ENCODE results near the gene GAS7. TPM values are rescaled to one million over a fixed set of nuclear protein-coding genes. Genes with fewer than 3 reads are reported as not detected.
A peak's percentile ranks its signal among the peaks of the same experiment; 100 is the strongest.

The GAS7 gene
- total RNA-seq, 1 donor from 2014 or later = 47.7 TPM

GRCh38 chr17:10126276-10126615, 72.2 kb downstream of the GAS7 start:
- peak overlapping the region; percentile 81 for H3K27ac Mint-ChIP-seq
- TF ChIP-seq CTCF (IDR thresholded peaks at IDR 0.05; ENCODE audit: unreplicated experiment) = no peak
- peak overlapping the region; percentile 0 for H3K4me3 Mint-ChIP-seq
- no peaks in the 10 kb centered on the region for H3K36me3 Mint-ChIP-seq
- no peaks in the 10 kb centered on the region for H3K9me3 Mint-ChIP-seq
- H3K27me3 Mint-ChIP-seq (ENCODE audit: low read depth) = no peaks in the 10 kb centered on the region
- peaks cover 65% of the 10 kb centered on the region for H3K4me1 Mint-ChIP-seq
- DNase-seq (ENCODE audit: low spot score in 2 of 2, unreplicated experiment in 2 of 2) = no peak

GRCh38 chr17:10125531-10126275, 72.7 kb downstream of the GAS7 start:
- peak overlapping the region; percentile 81 for H3K27ac Mint-ChIP-seq
- no peak for TF ChIP-seq CTCF (IDR thresholded peaks at IDR 0.05; ENCODE audit: unreplicated experiment)
- DNase-seq (ENCODE audit: low spot score in 2 of 2, unreplicated experiment in 2 of 2) = no peak
- H3K9me3 Mint-ChIP-seq = no peaks in the 10 kb centered on the region
- H3K27me3 Mint-ChIP-seq (ENCODE audit: low read depth) = no peaks in the 10 kb centered on the region
- H3K4me3 Mint-ChIP-seq = peak overlapping the region; percentile 0
- H3K36me3 Mint-ChIP-seq = no peaks in the 10 kb centered on the region
- H3K4me1 Mint-ChIP-seq = peaks cover 68% of the 10 kb centered on the region

- Mint-ChIP-seq H3K36me3 (no peaks in the 10 kb centered on the region), H3K27me3 (ENCODE audit: low read depth) (no peaks in the 10 kb centered on the region), H3K4me3 (no peak overlapping the region), H3K27ac (no peak overlapping the region), H3K4me1 (peaks cover 81% of the 10 kb centered on the region), H3K9me3 (no peaks in the 10 kb centered on the region)
- no peak for DNase-seq (ENCODE audit: low spot score in 2 of 2, unreplicated experiment in 2 of 2)
- no peak for TF ChIP-seq CTCF (IDR thresholded peaks at IDR 0.05; ENCODE audit: unreplicated experiment)
Observed at GRCh38 chr17:10123093-10123492, 75.3 kb downstream of the GAS7 start.

GRCh38 chr17:10121971-10122707, 76.3 kb downstream of the GAS7 start:
- H3K4me1 Mint-ChIP-seq = peaks cover 81% of the 10 kb centered on the region

GRCh38 chr17:10120749-10121148, 77.7 kb downstream of the GAS7 start:
- Mint-ChIP-seq H3K36me3 (peaks cover 4% of the 10 kb centered on the region), H3K4me1 (peaks cover 77% of the 10 kb centered on the region)

More at GRCh38 chr17:10121971-10122707, 76.3 kb downstream of the GAS7 start:
- Mint-ChIP-seq H3K27ac (peak overlapping the region; percentile 39), H3K9me3 (no peaks in the 10 kb centered on the region), H3K4me3 (no peak overlapping the region), H3K36me3 (no peaks in the 10 kb centered on the region), H3K27me3 (ENCODE audit: low read depth) (no peaks in the 10 kb centered on the region)
- no peak for DNase-seq (ENCODE audit: low spot score in 2 of 2, unreplicated experiment in 2 of 2)
- no peak for TF ChIP-seq CTCF (IDR thresholded peaks at IDR 0.05; ENCODE audit: unreplicated experiment)

More at GRCh38 chr17:10120749-10121148, 77.7 kb downstream of the GAS7 start:
- TF ChIP-seq CTCF (IDR thresholded peaks at IDR 0.05; ENCODE audit: unreplicated experiment) = no peak
- Mint-ChIP-seq H3K4me3 (no peak overlapping the region), H3K9me3 (peaks cover 7% of the 10 kb centered on the region), H3K27ac (no peak overlapping the region), H3K27me3 (ENCODE audit: low read depth) (no peaks in the 10 kb centered on the region)
- no peak for DNase-seq (ENCODE audit: low spot score in 2 of 2, unreplicated experiment in 2 of 2)
